Vagina (tissue), 2 donors: ENCODE data around the gene VAV3. TPM values are rescaled to one million over a fixed set of nuclear protein-coding genes. Genes with fewer than 3 reads are reported as not detected.

Source experiments
- DNase-seq, 2 donors: peaks; one replicate each; pipeline ENCODE4 v3.0.0-alpha.2; 2017; ENCODE audit errors: extremely low spot score in 2 of 2
- H3K27ac ChIP-seq: fragments of 200-600 bp; sonication (generic); one replicate; pipeline ENCODE4 v1.5.1; 2019
- H3K27me3 ChIP-seq: fragments of 200-600 bp; sonication (generic); one replicate; pipeline ENCODE4 v1.5.1; 2019
- H3K36me3 ChIP-seq, 2 donors: fragments of 200-600 bp; sonication (generic); one replicate each; pipeline ENCODE4 v1.5.1; 2017 to 2019
- H3K4me1 ChIP-seq: fragments of 200-600 bp; sonication (generic); one replicate; pipeline ENCODE4 v1.5.1; 2019
- H3K4me3 ChIP-seq, 2 donors: fragments of 200-600 bp; sonication (generic); 1 replicate in 1 of 2; 2 replicates in 1 of 2; pipeline ENCODE4 v1.5.1; 2016 to 2019
- H3K9me3 ChIP-seq: fragments of 200-600 bp; sonication (generic); one replicate; pipeline ENCODE4 v1.5.1; 2019
- CTCF ChIP-seq, 3 experiments: fragments of 450-650 bp in 2 of 3; fragments of 200-600 bp in 1 of 3; sonication (generic) in 1 of 3; IDR thresholded peaks; one replicate each; pipeline ENCODE4 v1.5.1; 2017 to 2019; ENCODE audit warnings: antibody characterized with exemption in 3 of 3, mild to moderate bottlenecking in 2 of 3, moderate library complexity in 2 of 3
- POLR2A ChIP-seq, 2 donors: fragments of 450-650 bp; IDR thresholded peaks; one replicate each; pipeline ENCODE4 v1.6.1; 2017; ENCODE audit warnings: antibody characterized with exemption in 2 of 2, mild to moderate bottlenecking in 2 of 2, moderate library complexity in 2 of 2
- POLR2AphosphoS5 ChIP-seq, 2 donors: sonication (generic); formaldehyde crosslinking; IDR thresholded peaks; one replicate each; pipeline ENCODE4 v1.9.0; 2017; ENCODE audit warnings: antibody characterized with exemption in 2 of 2, mild to moderate bottlenecking in 2 of 2, low read depth in 1 of 2; ENCODE audit not compliant: insufficient read depth in 1 of 2
- intact Hi-C: fragments of 100-400 bp; cut with DNase I; formaldehyde crosslinking; loops from one replicate; pipeline ENCODE4 v1.15.1; 2023
- total RNA-seq: library from RNA; depleted of rRNA; stranded (reverse); fragments of >200 nt; gene quantifications from one replicate; pipeline ENCODE4 v1.2.3, GENCODE V29; 2016

The VAV3 gene
- total RNA-seq, 1 donor from 2014 or later = 67.5 TPM

DNA sequence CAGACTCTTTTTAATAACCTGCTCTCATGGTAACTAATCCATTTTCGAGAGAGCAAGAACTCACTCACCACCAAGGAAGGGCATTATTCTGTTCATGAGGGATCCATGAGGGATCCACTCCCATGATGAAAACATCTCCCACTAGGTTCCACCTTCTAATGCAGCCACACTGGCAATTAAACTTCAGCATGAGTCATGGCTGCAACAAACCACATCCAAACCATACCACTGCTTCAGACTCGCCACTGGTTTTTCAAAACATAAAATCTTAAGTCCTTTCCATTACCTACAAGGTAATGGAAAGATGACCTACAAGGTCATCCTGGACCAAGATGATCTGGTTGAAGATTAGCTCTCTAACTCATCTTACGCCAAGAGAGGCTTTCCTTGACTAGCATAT lies 405.1 kb downstream of the VAV3 start:
- H3K27me3 ChIP-seq = no peaks in the 10 kb centered on the region
- no peaks in the 10 kb centered on the region for H3K9me3 ChIP-seq
- no peak overlapping the region for H3K4me3 ChIP-seq
- no peaks in the 10 kb centered on the region for H3K36me3 ChIP-seq
- no peaks in the 10 kb centered on the region for H3K4me1 ChIP-seq
- TF ChIP-seq POLR2A (IDR thresholded peaks at IDR 0.05) (no peak), POLR2AphosphoS5 (IDR thresholded peaks at IDR 0.05; ENCODE audit: insufficient read depth in 1 of 2, low read depth in 1 of 2) (no peak), CTCF (IDR thresholded peaks at IDR 0.05) (no peak)
- no peak overlapping the region for H3K27ac ChIP-seq
- intact Hi-C loops = no loop called here
- DNase-seq = no peak

DNA sequence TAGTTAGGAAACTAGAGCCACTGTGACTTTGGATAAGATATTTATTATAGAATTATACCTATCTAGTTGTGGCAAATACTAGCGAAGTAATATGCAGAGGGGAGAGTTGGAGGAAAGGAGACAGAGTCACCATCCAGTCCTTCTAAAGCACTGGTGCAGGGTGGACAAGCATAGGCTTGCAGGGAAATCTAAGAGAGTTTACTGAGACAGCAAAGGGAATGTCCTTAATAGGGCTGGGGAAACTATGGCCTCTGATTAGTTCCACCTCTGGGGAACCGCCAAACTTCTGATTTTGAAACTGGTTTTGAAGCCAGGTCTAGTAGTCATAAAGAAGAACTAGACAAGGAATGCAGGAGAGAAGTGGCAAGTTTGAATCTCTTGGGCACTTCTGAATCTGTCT lies 407.9 kb downstream of the VAV3 start:
- no peak overlapping the region for H3K4me3 ChIP-seq
- no peaks in the 10 kb centered on the region for H3K36me3 ChIP-seq
- intact Hi-C loops = no loop called here
- no peaks in the 10 kb centered on the region for H3K4me1 ChIP-seq
- no peaks in the 10 kb centered on the region for H3K9me3 ChIP-seq
- no peak for TF ChIP-seq POLR2A (IDR thresholded peaks at IDR 0.05)
- no peak for TF ChIP-seq CTCF (IDR thresholded peaks at IDR 0.05)
- TF ChIP-seq POLR2AphosphoS5 (IDR thresholded peaks at IDR 0.05; ENCODE audit: insufficient read depth in 1 of 2, low read depth in 1 of 2) = no peak
- no peak overlapping the region for H3K27ac ChIP-seq
- H3K27me3 ChIP-seq = no peaks in the 10 kb centered on the region
- DNase-seq = no peak

GRCh38 chr1:107555578-107555977 lies 409.4 kb downstream of the VAV3 start:
- no peaks in the 10 kb centered on the region for H3K9me3 ChIP-seq
- H3K4me3 ChIP-seq = no peak overlapping the region
- no peaks in the 10 kb centered on the region for H3K36me3 ChIP-seq
- DNase-seq = no peak
- H3K4me1 ChIP-seq = no peaks in the 10 kb centered on the region
- intact Hi-C loops = no loop called here
- TF ChIP-seq CTCF (IDR thresholded peaks at IDR 0.05) (no peak), POLR2A (IDR thresholded peaks at IDR 0.05) (no peak), POLR2AphosphoS5 (IDR thresholded peaks at IDR 0.05; ENCODE audit: insufficient read depth in 1 of 2, low read depth in 1 of 2) (no peak)
- no peaks in the 10 kb centered on the region for H3K27me3 ChIP-seq
- H3K27ac ChIP-seq = no peak overlapping the region

DNA sequence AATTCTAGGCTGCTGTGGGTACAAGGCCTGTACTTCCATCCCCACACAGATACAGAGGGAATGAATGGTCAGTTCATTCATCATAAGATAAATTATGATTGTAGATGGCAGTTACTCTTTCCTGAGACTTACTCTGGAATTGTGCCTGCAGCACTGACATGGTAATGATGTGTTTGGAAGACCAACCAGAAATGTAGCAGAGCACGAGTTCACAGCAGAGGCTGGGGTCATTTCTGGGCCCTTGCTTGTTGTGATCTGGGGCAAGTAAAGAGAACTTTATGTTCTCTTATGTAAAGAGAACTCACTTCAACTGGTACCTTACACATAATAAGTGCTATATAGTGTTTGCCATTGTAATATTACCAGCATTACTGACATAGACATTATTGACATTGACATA lies 412.2 kb downstream of the VAV3 start:
- intact Hi-C loops = no loop called here
- H3K27ac ChIP-seq = no peak overlapping the region
- no peaks in the 10 kb centered on the region for H3K9me3 ChIP-seq
- DNase-seq = no peak
- no peaks in the 10 kb centered on the region for H3K27me3 ChIP-seq
- no peaks in the 10 kb centered on the region for H3K4me1 ChIP-seq
- TF ChIP-seq CTCF (IDR thresholded peaks at IDR 0.05) = no peak
- TF ChIP-seq POLR2AphosphoS5 (IDR thresholded peaks at IDR 0.05; ENCODE audit: insufficient read depth in 1 of 2, low read depth in 1 of 2) = no peak
- TF ChIP-seq POLR2A (IDR thresholded peaks at IDR 0.05) = no peak
- H3K4me3 ChIP-seq = no peak overlapping the region
- H3K36me3 ChIP-seq = no peaks in the 10 kb centered on the region

- Histone ChIP-seq H3K36me3 (no peaks in the 10 kb centered on the region), H3K27ac (no peak overlapping the region), H3K9me3 (no peaks in the 10 kb centered on the region), H3K27me3 (no peaks in the 10 kb centered on the region), H3K4me1 (no peaks in the 10 kb centered on the region), H3K4me3 (no peak overlapping the region)
- intact Hi-C loops = no loop called here
- no peak for DNase-seq
- TF ChIP-seq CTCF (IDR thresholded peaks at IDR 0.05) (no peak), POLR2A (IDR thresholded peaks at IDR 0.05) (no peak), POLR2AphosphoS5 (IDR thresholded peaks at IDR 0.05; ENCODE audit: insufficient read depth in 1 of 2, low read depth in 1 of 2) (no peak)
These were observed 413.5 kb downstream of the VAV3 start for GRCh38 chr1:107551456-107551855.
